NCI-H2171 (cell line): ENCODE data around the gene SPACA6.

ENCODE experiments used
- DNase-seq: peaks from one replicate; lab custom pipeline; 2025; lab: John Stamatoyannopoulos, UW

Gene SPACA6

DNA sequence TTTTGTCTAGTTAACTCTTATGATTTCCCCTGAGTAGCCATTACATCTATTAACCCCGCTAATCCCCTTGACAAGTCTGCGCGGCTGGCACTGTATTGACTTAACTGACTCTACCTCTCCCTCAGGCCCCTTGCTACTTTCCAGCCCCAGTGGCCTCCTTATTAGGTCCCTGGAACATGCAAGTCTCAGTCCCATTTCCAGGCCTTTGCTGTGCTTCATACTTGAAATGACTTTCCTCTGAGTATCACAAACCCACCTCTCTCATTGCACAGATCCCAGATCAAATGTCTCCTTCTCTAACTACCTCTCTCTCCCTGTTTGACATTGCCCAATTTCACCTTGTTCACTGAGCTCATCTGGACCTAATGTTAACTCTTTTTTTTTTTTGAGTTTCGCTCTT, 13.2 kb downstream of the SPACA6 start:
- no peak for DNase-seq

DNA sequence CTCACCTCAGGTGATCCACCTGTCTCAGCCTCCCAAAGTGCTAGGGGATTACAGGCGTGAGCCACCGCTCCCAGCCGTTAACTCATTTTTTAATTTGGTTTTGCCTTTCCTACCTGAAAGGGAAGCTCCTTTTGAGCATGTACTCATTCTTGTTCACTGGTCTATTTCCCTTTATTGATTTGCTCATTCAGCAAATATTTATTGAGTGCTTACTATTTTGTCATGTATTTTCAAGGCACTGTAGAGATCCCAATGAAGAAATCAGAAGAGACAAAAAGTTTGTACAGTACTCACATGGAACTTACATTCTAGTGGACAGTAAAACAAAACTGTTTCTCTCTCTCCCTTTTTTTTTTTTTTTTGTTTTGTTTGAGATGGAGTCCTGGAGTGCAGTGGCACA, 13.8 kb downstream of the SPACA6 start:
- no peak for DNase-seq

DNA sequence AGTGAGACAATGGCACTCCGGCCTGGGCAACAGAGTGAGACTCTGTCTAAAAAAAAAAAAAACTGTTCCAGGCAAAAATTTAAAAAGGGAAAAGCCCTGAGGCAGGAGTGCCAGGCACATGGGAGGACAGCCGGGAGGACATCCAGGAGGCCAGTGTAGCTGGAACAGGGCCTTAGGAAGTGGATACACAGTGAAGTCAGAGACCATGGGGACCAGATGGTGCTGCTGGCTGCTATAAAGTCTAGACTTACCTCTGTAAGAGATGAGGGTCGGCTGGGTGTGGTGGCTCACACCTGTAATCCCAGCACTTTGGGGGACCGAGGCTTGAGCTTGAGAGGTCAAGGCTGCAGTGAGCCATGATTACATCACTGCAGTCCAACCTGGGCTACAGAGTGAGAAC, 15.7 kb downstream of the SPACA6 start:
- DNase-seq = no peak

DNA sequence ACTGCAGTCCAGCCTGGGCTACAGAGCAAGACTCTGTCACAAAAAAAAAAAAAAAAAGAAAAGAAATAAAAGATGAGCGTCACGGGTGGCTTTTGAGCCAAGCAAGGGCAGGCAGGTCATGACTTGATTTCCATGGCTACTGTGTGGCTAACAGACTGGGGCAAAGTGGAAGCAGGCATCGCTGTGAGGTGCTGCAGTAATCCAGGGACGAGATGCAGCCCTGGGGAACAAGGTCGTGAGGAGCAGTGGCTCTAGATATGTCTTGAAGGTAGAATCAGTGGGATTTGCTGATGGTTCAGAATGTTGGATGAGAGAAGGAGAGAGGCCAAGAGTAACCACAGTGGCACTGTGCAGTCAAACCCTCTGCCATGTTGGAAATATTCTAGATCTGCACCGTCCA, 16.4 kb downstream of the SPACA6 start:
- DNase-seq = no peak

- no peak for DNase-seq
Observed at GRCh38 chr19:51710163-51710562, 17.0 kb downstream of the SPACA6 start.

GRCh38 chr19:51711702-51712101, 18.6 kb downstream of the SPACA6 start:
- no peak for DNase-seq

DNA sequence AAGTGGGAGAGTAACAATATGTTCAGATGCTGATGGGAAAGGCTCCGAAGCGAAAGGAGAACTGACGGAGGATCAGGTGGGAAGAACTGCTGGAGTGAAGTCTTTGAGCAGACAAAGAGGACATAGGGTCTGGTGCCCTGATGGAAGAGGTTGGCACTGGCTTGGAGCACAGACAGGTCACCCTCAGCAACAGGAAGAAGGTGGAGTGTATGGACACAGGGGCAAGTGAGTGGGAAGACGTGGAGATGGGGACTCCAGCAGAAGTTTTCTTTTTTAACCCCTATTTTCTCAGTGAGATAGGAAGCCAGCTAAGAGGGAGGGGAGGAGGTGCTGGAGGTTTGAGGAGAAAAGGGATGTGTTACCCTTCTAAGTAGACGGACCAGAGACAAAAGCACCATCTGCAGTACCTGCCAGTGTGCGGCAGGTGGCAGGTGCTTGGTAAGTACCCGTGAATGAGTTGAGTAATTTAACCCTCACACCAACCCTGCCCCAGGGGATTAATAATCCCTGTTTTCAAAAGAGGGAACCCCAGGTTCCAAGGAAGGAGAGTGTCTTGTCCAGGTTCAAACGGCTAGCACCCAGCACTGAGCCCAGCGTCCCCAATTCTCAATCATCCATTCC, 19.4 kb downstream of the SPACA6 start:
- DNase-seq = peak; percentile 10

- no peak for DNase-seq
Observed at GRCh38 chr19:51713319-51714285, 20.5 kb downstream of the SPACA6 start.

DNA sequence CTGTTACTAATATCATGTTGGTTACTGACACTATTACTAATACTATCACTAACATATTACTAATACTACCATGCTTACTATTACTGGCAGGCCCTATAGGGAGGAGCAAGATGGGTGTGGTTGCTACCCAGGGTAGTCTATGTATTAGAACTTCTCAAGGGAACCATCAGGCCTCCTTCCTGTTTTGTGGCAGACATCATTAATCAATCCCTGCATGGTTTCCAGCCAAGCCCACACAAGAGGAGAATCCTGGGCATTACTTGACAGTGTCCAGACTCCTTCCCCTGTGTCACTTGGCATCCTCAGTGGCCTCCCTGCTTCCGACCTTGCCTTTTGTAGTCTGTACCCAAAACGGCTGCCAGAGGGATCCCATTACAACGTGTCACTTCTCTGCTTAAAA, 21.7 kb downstream of the SPACA6 start:
- no peak for DNase-seq

DNA sequence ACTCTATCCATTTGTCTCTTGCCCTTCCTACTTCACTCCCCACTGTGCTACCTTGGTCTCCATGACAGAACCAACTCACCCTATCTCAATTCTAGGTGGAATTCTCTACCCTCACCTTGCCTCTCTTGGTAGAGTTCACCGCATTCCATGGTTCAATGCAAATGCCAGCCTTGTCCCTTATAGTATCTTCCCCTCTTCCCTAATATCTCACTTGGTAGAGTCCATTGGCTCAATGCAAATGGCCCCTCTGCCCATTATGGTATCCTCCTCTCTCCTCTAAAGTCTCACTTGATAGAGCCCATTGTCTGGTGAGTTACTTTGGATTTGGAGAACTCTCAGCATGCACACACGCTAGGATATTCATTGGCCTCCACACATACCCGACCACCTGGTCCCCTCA, 22.7 kb downstream of the SPACA6 start:
- DNase-seq = no peak

DNA sequence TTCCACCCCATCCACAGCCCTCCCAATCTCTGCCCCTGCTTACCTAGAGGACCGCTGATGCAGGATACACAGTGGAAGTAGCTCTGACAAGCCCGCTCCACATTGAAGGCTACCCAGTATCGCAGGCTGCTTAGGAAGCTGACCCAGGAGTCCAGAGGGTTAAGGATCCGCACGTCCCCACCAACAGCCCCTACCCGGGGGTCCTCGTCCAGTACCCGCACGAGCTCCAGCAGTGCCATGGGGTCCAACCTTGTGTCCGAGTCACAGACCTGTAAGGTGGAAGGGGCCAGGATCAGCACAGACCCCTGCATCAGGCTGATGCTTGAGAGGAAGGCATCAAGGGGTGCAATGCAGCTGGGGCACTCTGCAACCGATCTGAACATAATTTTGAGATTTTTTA, 23.8 kb downstream of the SPACA6 start:
- DNase-seq = no peak

- no peak for DNase-seq
Observed at GRCh38 chr19:51719251-51719988, 26.3 kb downstream of the SPACA6 start.

DNA sequence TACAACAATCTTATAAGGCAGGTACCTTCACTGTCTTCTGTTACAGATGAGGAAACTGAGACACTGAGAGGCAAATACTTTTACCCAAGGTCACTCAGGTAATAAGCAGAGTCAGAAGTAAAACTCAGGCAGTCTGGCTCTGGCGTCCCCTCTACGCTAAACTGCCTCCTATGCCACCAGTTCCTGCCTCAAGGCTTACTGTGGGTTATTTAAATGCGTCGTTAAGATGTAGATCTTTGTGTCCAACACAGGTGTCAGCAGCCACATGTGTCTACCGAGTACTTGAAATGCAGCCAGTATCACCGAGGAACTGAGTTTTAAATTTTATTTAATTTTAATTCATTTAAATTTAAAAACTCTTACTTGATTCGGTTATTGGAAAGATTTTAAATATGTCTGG, 28.8 kb downstream of the SPACA6 start:
- DNase-seq = no peak

DNA sequence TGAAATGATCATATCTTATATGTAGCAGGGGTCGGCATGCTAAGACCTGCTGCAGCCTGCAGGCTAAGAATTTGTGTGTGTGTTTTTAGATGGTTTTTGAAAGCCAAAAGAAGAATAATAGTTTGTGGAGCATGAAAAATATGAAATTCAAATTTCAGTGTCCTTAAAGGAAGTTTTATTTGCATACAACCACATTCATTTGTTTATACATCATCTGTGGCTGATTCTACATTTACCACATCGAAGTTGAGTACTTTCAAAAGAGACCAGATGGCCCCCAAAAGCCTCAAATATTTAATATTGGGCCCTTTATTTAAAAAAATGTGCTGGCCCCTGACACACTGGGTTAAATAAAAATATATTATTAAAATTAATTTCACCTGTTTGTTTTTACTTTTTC, 29.4 kb downstream of the SPACA6 start:
- DNase-seq = no peak

- DNase-seq = no peak
Observed at GRCh38 chr19:51724543-51724942, 31.4 kb downstream of the SPACA6 start.

GRCh38 chr19:51726049-51726448, 32.9 kb downstream of the SPACA6 start:
- no peak for DNase-seq

DNA sequence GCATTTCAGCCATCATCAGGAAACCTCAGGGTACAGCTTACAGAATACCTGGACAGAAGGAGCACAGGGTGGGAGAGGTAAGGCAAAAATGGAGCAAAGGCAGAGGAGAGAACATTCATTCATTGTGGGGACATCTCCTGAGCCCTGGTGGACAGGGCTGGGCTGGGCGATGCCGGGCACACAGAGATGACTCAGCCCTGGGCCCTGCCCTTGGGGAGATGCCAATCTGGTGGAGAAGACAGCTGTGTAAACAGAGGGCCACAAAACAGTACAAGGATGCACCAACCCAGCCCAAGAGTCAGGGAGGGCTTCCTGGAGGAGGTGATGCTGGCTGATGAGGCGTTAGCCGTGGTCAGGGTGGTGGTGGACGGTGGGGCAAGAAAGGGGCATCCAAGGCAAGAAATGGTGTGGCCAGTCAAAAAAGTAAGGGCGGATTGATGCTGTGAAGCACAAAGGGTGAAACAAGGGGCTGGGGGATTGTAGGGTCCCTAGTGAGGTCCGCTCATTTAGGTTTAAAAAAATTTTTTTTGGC, 34.3 kb downstream of the SPACA6 start:
- DNase-seq = no peak

DNA sequence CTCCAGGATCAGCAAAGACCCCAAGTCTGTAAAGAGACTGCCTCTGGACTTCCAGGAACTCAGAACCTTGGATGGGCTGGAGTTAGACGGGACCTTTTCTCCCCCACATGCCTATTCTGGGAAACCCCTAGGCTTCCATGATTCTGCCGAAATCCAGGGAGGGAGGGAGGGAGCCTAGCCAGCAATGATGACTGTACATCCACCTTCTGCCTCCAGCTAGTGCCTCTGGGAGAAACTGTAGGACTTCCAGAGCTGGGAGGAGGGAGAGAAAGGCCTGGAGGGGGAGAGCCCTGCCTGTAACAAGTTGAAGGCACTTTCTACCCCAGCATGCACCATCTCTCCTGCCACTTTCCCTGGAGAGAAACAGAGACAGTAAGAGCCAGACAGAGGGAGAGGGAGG, 36.7 kb downstream of the SPACA6 start:
- DNase-seq = no peak

DNA sequence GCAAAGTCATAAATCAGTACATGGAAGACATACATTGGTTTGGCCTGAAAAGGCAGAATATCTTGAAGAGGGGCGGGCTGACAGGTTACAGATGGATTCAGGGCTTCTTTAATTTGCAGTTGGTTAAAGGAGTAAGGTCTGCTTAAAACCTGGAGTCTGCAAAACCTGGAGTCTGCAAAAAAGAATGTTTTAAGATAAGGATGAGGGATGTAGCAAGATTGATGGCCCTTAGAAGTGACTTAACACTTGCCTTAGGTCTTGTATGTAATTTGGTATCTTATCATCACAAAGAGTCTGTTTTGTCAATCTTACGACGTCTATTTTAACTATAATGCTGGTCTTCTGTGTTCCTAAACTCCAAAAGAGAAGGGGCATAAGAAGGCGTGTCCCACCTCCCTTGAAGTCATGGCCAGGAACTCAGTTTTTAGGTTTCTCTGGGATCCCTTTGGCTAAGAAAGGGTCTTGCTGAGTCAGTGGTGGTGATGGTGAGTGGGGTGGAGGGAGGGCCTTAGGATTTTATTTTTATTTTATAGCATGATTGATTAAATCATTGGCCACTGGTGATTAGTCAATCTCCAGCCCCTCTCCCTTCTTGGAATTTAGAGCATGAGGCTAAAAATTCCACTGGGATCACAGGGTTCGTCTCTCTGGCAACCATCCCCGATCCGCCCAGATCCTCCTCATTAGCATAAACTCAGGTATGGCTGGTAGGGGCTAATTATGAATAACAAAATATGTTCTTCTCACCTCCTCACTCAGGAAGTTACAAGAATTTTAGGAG, 40.8 kb downstream of the SPACA6 start:
- no peak for DNase-seq

GRCh38 chr19:51735759-51736449, 42.8 kb downstream of the SPACA6 start:
- DNase-seq = no peak

DNA sequence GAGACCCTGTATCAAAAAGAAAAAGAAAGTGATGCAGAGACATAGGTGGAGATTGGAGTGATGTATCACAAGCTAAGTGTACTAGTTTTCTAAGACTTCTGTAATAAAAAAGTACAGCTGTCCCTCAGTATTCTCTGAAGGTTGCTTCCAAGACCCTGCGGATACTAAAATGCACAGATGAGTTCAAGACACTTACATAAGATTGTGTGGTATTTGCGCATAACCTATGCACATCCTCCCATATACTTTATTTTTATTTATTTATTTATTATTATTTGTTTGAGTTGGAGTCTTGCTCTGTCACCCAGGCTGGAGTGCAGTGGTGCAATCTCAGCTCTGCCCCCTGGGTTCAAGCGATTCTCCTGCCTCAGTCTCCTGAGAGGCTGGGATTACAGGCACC, 44.3 kb downstream of the SPACA6 start:
- DNase-seq = no peak
